Thymus (tissue), 11 donors: Measurements from ENCODE around the gene MAP3K3. TPM values are rescaled to one million over a fixed set of nuclear protein-coding genes. Genes with fewer than 3 reads are reported as not detected.

ENCODE experiments used
- DNase-seq, 9 donors: peaks; one replicate each; pipeline ENCODE4 v3.0.0-alpha.2; 2013; ENCODE audit warnings: low spot score in 9 of 9, low read depth in 6 of 9, missing footprints in 1 of 9
- H3K27ac ChIP-seq, 2 donors: one replicate each; pipeline ENCODE4 v1.5.1; 2013; ENCODE audit warnings: control low read depth in 1 of 2, low read depth in 1 of 2, low read length in 1 of 2, mild to moderate bottlenecking in 1 of 2, moderate library complexity in 1 of 2
- H3K27me3 ChIP-seq, 2 donors: one replicate each; pipeline ENCODE4 v1.5.1; 2013; ENCODE audit warnings: low read length in 1 of 2; ENCODE audit not compliant: control insufficient read depth in 2 of 2, insufficient read depth in 1 of 2
- H3K36me3 ChIP-seq, 2 donors: one replicate each; pipeline ENCODE4 v1.5.1; 2013; ENCODE audit warnings: low read length in 1 of 2, mild to moderate bottlenecking in 1 of 2, moderate library complexity in 1 of 2; ENCODE audit not compliant: control insufficient read depth in 2 of 2, insufficient read depth in 2 of 2
- H3K4me1 ChIP-seq, 2 donors: one replicate each; pipeline ENCODE4 v1.5.1; 2013; ENCODE audit warnings: low read length in 2 of 2; ENCODE audit not compliant: control insufficient read depth in 2 of 2, insufficient read depth in 2 of 2
- H3K4me3 ChIP-seq, 2 donors: one replicate each; pipeline ENCODE4 v1.5.1; 2013; ENCODE audit warnings: low read length in 2 of 2, control low read depth in 1 of 2, mild to moderate bottlenecking in 1 of 2
- H3K9me3 ChIP-seq, 2 donors: one replicate each; pipeline ENCODE4 v1.5.1; 2013; ENCODE audit warnings: low read length in 1 of 2, mild to moderate bottlenecking in 1 of 2; ENCODE audit not compliant: control insufficient read depth in 2 of 2, insufficient read depth in 1 of 2
- WGBS: extraction: QIAGEN DNeasy Blood & Tissue Kit; methylation state at CpG from one replicate; pipeline ENCODE4 v1.1.7; 2013; 5-methylcytosine and 5-hydroxymethylcytosine counted together
- polyA plus RNA-seq: library from polyadenylated mRNA; stranded (reverse); fragments of 200-250 nt; gene quantifications from one replicate; pipeline ENCODE4 v1.2.3, GENCODE V29; 2013
- total RNA-seq: library from RNA; stranded (reverse); fragments of 120-200 nt; gene quantifications from one replicate; pipeline ENCODE4 v1.2.4, GENCODE V29; 2013
- donor health status: healthy.

The MAP3K3 gene
- total and polyA plus RNA-seq, 2 donors, result 15.5 to 21.0 TPM

DNA sequence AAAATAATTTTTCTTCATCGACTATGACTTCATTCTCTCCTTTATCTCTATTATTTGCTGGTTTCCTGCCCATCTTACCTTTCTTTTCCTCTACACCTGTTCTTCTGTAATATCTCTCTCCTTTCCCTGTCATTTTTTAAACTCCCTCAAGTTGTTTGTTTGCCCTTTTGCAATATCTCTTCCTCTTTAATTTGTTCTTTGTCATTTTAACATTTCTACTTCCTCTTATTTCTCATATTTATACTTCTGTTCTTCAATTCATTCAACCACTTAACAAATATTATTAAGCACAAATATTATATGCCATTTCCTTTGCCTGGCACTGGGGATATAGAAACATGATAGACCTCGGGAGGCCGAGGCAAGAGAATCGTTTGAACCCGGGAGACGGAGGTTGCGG is 22.6 kb downstream of the MAP3K3 start:
- H3K27ac ChIP-seq, result no peak overlapping the region
- 96% methylated on average over 7 of the region's 7 CpGs for WGBS

DNA sequence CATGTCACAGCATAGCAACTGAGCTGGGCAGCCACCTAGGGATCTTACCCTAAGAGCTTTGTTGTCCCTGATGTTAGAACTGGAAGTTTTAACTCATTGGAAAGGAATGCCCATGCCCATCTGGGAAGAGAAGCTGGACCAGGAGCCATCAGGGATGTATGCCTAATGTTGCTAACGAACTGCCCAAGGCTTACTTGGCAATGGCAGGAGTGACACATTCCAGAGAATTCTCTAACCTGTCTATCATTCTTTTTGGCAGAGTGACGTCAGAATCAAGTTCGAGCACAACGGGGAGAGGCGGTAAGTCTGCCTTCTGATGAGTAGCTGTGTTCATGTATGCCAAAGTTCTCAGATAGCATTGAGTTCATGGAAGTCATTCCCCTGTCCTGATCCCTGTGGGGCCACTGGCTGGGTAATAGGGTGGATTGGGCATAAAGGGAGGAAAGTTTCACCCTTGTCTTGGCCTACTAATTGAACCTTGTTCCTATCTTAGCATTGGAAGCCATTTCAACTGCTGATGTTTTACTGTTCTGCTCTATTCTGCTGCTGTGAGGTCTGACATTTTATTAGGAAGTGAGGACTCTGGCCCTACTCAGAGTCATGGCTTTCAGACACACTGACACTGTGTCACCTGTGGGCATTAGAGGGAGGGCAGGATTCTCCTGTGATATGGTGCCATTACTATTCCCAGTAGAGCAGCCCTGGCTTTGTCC is 23.7 kb downstream of the MAP3K3 start:
- no peaks in the 10 kb centered on the region for H3K27me3 ChIP-seq
- peaks cover 25 to 28% of the 10 kb centered on the region in 2 donors for H3K36me3 ChIP-seq
- no peak for DNase-seq
- H3K9me3 ChIP-seq, result no peaks in the 10 kb centered on the region
- H3K27ac ChIP-seq, result peak overlapping the region in 1 of 2 donors; percentile 5
- H3K4me3 ChIP-seq, result no peak overlapping the region
- WGBS, result 97% methylated on average over 5 of the region's 5 CpGs
- H3K4me1 ChIP-seq, result peaks cover 3 to 4% of the 10 kb centered on the region in 2 donors

More for the DNA sequence above, 22.6 kb downstream of the MAP3K3 start:
- Histone ChIP-seq H3K4me3 (no peak overlapping the region), H3K9me3 (no peaks in the 10 kb centered on the region), H3K27me3 (no peaks in the 10 kb centered on the region), H3K4me1 (peaks cover 3 to 4% of the 10 kb centered on the region in 2 donors), H3K36me3 (peaks cover 25 to 28% of the 10 kb centered on the region in 2 donors)
- no peak for DNase-seq

DNA sequence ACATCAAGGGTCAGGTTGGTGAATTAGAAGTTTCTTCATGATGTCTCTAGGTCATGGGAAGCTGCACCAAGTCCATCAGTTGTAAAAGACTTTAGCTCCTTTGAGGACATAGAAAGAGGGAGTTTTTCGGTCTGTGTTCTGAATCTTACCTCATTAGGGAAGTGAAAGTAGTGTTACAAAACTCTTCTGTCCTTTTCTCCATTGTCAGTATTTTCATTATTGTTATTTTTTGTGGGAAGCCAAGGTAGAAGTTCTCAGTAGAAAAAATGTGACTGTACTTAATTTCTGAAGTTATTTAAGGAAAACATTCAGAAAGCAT is 24.2 kb downstream of the MAP3K3 start:
- H3K4me1 ChIP-seq, result peaks cover 3 to 4% of the 10 kb centered on the region in 2 donors
- WGBS, result 98% methylated on average over 1 of the region's 1 CpG

DNA sequence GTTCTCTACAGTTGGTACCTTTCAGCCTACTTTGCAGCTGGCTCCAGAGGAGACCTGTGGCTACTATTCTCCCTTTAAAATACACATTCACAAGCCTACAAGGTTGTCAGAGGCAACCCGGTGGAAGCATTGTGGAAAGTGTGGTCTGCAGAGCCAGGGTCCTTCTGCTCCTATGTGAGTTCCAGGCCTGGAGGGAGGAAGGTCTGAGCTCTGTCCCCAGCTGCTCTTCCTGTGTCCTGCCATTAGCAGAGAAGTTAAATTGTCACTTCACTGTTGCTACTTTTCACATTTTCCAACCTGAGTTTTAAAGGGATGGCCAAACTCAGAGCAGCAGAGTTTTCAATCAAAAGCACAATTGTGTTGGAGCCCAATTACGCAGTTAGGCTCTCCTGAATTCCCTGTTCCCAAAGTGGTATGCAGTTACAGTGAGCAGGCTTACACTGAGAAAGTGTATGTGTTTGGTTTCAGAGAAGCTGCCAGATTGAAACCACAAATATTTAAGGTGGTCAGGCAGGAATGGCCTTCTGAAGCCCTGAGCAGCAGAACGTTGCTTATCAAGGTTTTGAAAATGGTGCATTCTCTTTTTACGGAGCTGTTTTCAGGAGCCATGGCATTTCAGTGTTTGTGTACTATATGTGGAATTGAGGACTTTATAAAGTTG is 25.0 kb downstream of the MAP3K3 start:
- H3K4me1 ChIP-seq, result peaks cover 3 to 4% of the 10 kb centered on the region in 2 donors
- 96% methylated on average over 4 of the region's 4 CpGs for WGBS
- no peak overlapping the region for H3K27ac ChIP-seq
- peaks cover 23 to 28% of the 10 kb centered on the region in 2 donors for H3K36me3 ChIP-seq
- H3K4me3 ChIP-seq, result no peak overlapping the region
- no peaks in the 10 kb centered on the region for H3K9me3 ChIP-seq
- DNase-seq, result no peak
- no peaks in the 10 kb centered on the region for H3K27me3 ChIP-seq

More for the DNA sequence above, 24.2 kb downstream of the MAP3K3 start:
- no peaks in the 10 kb centered on the region for H3K9me3 ChIP-seq
- no peak for DNase-seq
- no peak overlapping the region for H3K4me3 ChIP-seq
- H3K36me3 ChIP-seq, result peaks cover 25 to 28% of the 10 kb centered on the region in 2 donors
- peak overlapping the region in 1 of 2 donors; percentile 5 for H3K27ac ChIP-seq
- no peaks in the 10 kb centered on the region for H3K27me3 ChIP-seq

DNA sequence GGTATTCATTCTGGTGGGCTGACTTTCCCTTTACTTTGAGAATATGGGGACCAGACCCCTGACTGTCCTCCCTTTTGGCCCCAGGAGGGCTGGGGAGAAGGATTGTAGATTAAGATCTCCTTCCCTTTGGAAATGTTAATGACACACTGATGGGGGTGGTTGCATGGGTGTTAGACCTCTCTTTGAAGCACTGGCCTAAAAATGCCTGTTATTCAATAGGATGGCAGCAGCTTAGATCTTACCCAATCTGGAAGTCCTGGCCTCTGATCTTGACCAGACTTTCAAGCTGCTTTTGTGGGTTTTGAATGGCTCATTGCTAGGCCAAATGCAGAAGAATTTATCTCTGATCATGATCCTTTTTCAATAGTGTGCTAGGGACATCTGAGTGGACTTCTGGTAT is 25.7 kb downstream of the MAP3K3 start:
- Histone ChIP-seq H3K9me3 (no peaks in the 10 kb centered on the region), H3K27ac (no peak overlapping the region), H3K4me1 (peaks cover 3 to 4% of the 10 kb centered on the region in 2 donors), H3K4me3 (no peak overlapping the region), H3K27me3 (no peaks in the 10 kb centered on the region), H3K36me3 (peaks cover 30 to 35% of the 10 kb centered on the region in 2 donors)
- no peak for DNase-seq

DNA sequence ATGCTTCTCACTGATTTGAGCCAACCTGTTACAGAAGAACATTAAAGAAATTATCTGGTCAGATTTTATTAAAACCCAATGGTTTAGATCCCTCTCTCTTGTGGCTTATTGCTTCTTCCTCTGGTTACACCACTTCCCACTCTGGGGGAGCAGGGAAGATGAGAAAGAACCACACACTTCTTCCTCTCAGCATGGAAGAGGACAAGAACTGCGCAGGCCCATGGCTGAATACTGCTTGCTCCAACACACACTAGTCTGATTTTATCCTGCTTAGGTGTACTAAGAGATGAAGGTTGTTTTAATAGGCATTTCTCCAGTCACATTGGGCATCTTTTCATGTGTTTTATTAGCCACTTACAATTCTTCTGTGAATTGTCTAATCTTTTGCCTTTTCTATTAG is 27.6 kb downstream of the MAP3K3 start:
- Histone ChIP-seq H3K4me1 (peaks cover 3 to 4% of the 10 kb centered on the region in 2 donors), H3K27ac (no peak overlapping the region), H3K4me3 (no peak overlapping the region), H3K36me3 (peaks cover 35 to 45% of the 10 kb centered on the region in 2 donors), H3K9me3 (no peaks in the 10 kb centered on the region), H3K27me3 (no peaks in the 10 kb centered on the region)
- WGBS, result 55% methylated on average over 1 of the region's 1 CpG
- DNase-seq, result no peak

DNA sequence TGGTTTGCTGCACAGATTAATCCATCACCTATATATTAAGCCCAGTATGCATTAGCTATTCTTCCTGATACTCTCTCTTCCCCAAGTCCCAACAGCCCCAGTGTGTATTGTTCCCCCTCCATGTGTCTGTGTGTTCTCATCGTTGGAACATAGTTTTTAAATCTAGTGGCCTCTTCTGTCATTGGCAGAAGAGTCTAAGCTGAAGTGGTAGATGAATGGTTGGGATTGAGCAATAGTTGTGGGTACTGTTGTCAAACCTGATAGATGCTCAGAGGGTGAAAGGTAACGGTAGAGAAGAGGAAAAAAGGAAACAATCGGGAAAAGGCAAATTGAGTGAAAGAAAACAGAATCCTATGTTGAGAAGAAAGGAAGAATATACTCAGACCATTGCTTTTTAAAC is 29.9 kb downstream of the MAP3K3 start:
- Histone ChIP-seq H3K4me1 (no peaks in the 10 kb centered on the region), H3K9me3 (no peaks in the 10 kb centered on the region), H3K27me3 (no peaks in the 10 kb centered on the region), H3K36me3 (peaks cover 26 to 40% of the 10 kb centered on the region in 2 donors), H3K4me3 (no peak overlapping the region), H3K27ac (no peak overlapping the region)
- WGBS, result 91% methylated on average over 3 of the region's 3 CpGs
- DNase-seq, result no peak

DNA sequence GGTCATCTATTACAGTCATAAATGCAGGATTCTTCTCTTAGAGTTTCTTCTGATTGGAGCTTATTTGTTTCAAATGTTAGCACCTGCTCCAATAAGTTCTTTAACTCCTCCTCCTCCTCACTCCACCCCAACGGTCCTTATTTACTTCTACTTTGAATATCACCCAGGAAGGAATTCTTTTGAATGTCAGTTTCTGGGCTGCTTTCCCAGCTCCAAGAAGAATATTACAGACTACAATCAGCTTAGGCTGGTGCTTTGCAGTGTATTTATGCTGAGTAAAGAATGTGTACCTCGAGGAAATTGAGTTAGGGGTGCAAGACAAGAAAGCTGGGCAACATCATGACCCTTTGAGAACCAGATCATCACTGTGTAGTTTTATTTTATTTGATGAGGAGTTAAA is 30.8 kb downstream of the MAP3K3 start:
- H3K4me3 ChIP-seq, result no peak overlapping the region
- WGBS, result 95% methylated on average over 2 of the region's 2 CpGs
- H3K27ac ChIP-seq, result no peak overlapping the region
- H3K27me3 ChIP-seq, result no peaks in the 10 kb centered on the region
- no peaks in the 10 kb centered on the region for H3K4me1 ChIP-seq
- H3K36me3 ChIP-seq, result peaks cover 25 to 36% of the 10 kb centered on the region in 2 donors
- no peaks in the 10 kb centered on the region for H3K9me3 ChIP-seq
- no peak for DNase-seq

DNA sequence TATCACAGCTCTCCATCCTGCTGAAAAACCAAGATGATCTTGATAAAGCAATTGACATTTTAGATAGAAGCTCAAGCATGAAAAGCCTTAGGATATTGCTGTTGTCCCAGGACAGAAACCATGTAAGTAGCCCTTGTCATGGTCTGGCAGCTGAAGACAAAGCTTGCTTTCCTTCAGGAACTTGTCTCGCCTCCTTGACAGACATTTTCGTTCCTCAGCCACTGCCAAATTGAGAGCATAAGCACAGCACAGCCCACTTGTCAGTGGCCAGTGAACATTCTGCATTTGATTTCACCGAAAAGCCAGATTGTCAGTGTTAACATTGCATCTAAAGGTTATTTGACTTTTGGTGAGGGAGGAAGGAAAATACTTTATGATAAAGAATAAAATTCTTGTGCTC is 35.6 kb downstream of the MAP3K3 start:
- no peaks in the 10 kb centered on the region for H3K9me3 ChIP-seq
- peaks cover 32 to 42% of the 10 kb centered on the region in 2 donors for H3K36me3 ChIP-seq
- no peak overlapping the region for H3K27ac ChIP-seq
- H3K27me3 ChIP-seq, result no peaks in the 10 kb centered on the region
- no peak for DNase-seq
- no peak overlapping the region for H3K4me3 ChIP-seq
- no peaks in the 10 kb centered on the region for H3K4me1 ChIP-seq
- WGBS, result 95% methylated on average over 3 of the region's 3 CpGs
